HG02798 (cell line): Measurements from ENCODE around the gene UQCRFS1.
"Not testable (repeated sequence)": the region's sequence is repeated elsewhere in the genome, so short reads cannot be mapped to it uniquely, and the experiment has no call there.

Source experiments
- ATAC-seq: cut with Tn5 transposase; IDR thresholded peaks from one replicate; pipeline ENCODE4 v1.9.1; 2021; ENCODE audit warnings: mild to moderate bottlenecking; ENCODE audit not compliant: unreplicated experiment, poor library complexity

UQCRFS1 gene

DNA sequence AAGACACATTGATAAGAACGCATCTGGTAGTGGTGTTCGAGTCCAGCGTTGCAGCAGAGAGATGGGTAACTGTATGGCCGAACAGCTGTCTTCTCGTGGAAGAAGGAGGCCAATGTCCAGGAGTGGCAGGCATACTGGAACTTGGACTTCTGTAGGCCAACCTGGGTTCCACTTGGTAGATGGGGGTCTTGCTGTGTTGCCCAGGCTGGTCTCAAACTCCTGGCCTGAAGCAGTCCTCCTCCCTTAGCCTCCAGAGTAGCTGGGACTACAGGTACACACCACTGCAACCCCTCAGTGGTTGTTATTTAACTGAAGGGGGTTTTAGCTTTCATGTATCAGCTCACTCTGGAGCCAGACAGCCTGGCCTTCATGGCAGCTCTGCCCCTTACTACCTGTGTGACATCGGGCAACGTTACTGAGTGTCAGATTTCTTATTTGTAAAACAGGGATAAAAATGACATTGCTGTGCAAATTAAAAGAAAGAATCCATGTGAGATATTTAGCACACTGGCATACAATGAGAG lies 2.4 kb upstream of the UQCRFS1 start:
- no peak for ATAC-seq

DNA sequence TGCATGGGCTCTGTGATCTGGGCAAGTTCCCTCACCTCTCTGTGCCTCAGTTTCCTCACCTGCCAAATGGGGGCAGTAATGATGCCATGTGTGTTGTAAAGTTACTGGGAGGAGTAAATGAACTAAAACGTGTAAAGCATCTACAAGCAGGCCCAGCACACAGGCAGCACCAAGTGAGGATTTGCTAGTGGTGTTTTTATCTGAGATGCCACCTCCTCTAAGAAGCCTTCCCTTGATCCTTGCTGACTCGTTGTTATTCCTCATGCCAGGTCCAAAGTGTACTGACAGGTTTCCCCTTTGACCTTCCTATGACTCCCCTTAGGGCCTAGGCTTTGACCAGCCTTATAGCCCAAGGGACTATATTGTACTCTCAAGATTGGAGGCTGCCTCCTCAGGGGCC lies 1.5 kb upstream of the UQCRFS1 start:
- no peak for ATAC-seq

DNA sequence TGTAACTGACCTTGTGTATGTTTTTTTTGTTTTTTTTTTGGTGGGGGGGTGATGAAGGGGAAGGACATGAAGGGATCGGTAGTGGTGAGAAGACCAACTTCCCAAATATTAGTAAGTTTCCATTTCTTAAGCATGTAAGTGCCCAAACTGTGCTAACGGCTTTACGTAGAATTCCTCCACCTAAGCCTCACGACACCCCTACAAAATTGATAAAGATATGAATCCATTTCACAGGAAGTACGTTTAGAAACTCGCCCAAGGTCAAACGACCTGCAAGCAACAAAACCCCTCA lies 649 bp downstream of the UQCRFS1 start:
- no peak for ATAC-seq

DNA sequence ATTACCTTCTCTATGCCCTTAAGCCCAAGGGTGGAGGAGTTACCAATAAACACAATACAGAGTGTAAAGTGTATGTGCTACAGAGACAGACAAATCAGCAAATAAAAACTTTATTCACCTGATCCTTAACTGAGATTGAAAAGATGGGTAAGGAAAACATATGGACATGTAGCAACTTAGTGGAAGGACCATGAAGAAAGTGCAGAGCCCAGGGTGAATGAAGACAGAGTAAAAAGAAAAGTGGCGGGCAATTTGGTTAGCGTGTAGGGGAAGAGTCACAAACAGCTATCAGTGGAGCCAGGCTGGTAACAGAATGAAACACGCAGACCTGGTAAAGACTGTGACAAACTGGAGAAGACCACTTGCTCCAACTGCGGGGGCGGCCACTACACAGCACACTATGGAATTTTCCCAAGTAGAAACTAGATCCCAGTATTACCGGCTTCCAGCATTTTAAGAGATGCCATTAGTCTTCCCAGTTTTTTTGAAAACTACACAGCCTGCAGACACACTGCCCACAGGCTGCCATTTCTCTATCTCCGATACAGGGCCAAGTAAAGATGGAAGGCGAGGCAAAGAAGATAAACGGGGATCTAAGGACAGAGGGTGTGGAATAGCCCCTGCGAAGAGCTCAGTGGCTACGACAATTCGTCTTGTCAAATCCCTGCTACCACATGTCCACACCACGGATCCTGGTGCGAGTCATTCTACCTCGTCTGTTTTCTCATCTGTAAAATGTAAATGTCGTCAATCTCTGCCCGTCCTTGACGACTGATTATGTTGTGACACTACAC lies 1.2 kb downstream of the UQCRFS1 start:
- no peak for ATAC-seq

DNA sequence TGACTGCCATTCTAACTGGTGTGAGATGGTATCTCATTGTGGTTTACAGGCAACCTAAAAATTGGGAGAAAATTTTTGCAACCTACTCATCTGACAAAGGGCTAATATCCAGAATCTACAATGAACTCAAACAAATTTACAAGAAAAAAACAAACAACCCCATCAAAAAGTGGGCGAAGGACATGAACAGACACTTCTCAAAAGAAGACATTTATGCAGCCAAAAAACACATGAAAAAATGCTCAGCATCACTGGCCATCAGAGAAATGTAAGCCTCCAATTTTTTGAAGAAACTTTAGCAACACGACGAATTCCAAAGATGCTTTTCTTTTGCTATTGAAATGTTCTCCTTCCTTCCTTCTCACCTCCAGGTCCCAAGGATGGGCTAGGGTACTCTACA lies 1.9 kb downstream of the UQCRFS1 start:
- ATAC-seq = not testable (repeated sequence)

DNA sequence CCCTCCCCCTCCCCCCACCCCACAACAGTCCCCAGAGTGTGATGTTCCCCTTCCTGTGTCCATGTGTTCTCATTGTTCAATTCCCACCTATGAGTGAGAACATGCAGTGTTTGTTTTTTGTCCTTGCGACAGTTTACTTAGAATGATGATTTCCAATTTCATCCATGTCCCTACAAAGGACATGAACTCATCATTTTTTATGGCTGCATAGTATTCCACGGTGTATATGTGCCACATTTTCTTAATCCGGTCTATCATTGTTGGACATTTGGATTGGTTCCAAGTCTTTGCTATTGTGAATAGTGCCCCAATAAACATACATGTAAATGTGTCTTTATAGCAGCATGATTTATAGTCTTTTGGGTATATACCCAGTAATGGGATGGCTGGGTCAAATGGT lies 2.4 kb downstream of the UQCRFS1 start:
- ATAC-seq = not testable (repeated sequence)

DNA sequence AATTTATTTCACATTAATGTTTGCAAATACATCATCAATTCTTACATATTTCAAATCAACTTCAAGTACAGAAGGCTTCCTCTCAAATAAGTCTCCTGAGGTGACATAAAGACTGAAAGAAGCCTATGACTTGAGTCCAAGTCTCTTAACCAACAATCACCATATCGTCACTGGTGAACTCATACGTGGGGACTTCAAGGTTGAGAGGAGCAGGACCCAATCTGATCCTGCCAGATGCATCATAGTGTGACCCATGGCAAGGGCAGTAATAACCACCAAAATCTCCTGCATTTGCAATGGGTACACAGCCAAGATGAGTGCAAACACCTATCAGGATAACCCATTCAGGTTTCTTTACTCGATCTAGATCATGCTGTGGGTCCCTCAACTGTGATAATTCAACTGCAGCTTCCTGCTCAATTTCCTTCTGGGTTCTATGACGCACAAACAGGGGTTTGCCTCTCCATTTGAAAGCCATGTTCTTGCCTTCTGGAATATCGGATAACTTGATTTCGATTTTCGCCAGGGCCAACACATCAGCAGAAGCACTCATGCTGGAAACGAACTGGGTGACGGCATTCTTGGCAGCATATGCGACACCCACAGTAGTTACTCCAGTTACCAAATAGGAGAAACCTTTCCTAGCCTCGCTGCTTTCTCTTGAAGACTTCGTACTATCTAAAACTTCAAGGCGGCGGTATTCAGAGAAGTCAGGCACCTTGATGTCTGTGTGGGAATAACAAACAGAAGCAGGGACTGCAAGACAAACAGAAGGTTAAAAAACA lies 5.4 kb downstream of the UQCRFS1 start:
- not testable (repeated sequence) for ATAC-seq

DNA sequence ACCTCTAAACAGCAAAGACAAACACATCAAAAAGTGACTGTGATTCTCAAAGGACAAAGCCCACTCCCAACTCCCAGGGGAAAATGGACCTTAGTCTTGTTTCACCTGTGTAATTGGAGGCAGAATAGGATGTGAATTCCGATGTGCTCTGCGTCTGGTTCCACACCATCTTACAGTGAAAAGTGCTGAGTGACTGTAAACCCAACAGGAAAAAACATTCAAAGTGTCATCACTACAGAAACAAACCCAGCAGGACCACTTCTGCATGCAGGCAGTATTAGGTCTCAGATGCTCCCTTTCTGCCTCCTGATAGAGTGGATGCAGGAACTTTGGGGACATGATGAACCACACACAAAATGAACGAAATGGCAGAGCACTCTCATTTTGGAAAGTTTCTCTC lies 6.5 kb downstream of the UQCRFS1 start:
- no peak for ATAC-seq

DNA sequence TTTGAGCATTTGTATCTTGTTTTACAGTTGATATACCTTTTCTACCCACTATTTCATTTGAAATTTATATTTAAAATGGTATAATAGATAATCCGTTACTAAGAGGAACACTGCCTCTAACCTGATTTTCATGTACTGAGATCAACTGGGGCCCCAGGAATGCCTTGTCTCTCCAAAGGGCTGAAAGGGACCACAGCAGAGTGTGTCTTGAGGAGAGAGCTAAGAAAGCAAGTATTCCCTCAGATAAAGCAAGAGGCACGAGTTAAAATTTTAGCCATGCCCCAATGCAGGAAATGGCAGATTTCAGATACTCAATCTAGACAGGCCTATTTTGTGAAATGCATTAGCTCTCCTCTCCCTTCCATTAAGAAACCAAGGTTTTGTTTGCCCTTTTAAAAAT lies 10.7 kb downstream of the UQCRFS1 start:
- ATAC-seq = no peak

DNA sequence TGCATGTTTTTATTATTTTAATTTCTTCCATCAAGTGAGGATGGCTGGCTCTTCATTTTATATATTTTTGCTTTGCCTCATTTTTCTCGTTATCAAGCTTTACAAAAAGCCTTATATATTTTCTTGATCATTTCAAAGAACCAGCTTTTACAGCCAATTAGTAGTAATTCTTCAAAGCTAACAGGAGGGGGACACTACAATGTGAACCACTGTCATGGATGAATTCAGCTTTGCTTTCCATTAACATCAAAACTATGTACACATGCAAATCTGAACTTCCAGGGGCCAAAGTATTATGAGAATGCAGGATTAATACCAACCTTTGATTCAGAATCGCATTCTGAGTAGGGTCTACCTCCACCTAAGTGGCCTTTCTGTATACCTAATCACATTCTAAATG lies 11.1 kb downstream of the UQCRFS1 start:
- no peak for ATAC-seq

DNA sequence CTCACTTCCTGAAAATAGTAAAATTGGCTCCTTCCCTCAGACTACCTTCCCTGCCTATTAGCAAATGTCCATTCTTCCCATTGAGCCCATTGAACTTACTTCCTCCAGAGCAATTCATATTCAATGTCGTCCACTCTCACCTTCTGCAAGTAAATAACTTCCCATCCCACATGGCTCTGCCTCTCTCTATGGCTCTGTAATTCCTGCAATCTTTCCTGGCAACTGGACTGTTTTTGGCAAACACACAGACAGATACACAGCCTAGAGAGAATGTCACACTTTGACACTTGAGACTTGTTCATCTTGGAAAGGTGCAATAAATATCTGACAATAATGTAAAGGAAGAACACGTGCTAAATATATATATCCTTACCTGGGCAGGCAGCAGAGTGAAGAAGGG lies 18.3 kb downstream of the UQCRFS1 start:
- no peak for ATAC-seq

DNA sequence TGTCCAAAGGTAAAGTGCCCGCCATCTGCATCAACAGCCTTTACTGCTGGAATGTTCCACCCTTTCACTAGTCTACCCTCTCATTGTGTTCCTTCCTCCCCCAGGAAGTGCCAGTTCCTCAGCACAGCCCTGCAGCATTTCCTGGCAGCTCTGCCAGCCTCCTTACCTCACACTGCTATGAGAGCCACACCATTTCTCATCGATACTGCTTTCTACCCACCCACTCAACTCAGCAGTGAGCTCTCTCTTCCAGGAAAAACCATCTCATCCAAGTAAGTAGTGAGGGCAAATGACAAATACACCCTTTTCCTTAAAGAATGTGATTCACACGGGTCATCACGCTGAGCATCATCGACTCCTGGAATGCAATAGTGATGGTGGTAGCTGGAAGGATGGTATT lies 19.8 kb downstream of the UQCRFS1 start:
- no peak for ATAC-seq

DNA sequence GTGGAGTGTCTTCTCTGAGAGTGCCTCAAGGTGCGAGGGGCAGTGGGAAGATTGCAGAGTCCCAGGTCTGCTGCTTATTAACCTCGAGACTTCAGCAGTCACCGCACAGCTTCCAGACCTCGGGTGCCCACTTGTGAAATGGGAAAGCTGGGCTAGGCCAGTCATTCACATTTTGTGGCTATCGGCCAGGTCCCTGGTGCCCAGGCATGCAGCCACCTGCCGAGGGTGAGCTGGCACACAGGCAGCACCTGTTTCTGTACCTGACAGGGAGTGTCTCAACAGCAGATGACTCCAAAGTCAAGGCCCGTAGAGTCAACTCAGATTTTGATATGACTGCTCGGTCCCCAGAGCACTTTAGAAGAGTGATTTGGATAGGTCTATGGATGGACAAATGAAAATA lies 21.9 kb downstream of the UQCRFS1 start:
- no peak for ATAC-seq

DNA sequence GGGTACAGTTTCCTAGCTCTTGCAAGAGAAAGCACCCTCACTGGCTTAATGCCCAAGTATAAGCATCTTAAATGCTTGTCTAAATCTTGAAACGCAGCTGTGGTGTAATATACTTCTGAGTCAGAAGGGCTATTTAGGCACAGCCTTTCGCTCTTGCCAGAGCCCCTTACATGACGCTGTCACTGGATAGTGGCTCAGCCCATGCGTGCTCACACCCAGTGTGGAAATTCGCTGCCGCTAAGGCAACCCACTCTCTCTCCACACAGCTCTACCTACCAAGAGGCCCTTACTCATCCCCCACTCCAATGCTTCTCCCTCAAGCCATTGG lies 24.0 kb downstream of the UQCRFS1 start:
- no peak for ATAC-seq

DNA sequence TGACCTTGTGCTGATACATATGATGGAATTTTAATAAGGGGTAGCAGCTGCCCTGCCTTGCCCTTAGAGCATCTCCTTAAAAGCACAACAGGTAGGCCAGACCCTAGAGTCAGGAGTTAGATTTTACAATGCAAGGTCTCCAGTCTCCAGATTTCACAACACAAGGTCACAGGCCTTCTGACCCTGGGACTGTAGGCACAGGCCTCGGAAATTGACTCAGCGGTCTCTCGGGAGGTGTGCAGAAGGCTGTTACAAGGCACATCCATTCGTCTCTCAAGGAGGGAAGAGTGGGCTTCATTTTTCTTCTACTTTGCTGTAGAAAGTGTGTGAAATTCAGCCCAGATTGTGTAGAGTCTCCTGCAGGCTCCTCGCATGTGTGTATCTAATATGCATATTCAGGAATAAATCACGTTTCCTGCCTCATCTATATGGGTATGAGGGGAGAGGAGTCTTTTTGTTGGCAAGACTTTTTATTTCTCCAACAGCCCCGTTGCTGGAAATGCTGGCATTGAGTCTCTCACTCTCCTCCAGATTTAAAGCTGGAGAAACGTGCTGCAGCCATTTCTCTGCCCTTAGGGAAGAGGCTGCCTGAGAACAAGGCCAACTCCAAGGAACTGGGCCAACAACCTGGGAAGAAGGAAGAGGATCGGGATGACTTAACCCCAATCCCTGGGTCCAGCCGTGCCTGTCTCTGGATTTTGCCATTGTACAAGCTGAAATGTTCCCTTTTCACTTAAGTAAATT lies 24.5 kb downstream of the UQCRFS1 start:
- ATAC-seq = no peak

DNA sequence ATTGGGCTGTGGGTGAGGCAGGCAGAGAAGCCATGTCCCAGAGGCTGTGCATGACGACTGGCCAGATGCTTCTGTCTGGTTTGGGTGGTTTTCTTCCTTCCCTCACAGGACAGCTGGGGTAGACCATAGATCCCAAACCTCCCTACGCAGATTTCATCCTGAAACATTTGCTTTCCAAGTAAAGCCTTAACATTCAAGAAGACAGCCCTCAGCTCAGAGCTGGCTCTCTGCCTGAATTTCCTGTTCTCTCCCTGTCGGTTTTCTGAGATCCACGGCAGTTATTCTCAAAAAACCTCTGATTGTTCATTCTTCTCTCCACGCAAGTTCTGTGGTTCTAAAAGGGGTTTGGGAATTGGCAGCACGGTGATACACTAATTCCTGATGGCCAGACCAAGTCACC lies 25.3 kb downstream of the UQCRFS1 start:
- ATAC-seq = no peak

DNA sequence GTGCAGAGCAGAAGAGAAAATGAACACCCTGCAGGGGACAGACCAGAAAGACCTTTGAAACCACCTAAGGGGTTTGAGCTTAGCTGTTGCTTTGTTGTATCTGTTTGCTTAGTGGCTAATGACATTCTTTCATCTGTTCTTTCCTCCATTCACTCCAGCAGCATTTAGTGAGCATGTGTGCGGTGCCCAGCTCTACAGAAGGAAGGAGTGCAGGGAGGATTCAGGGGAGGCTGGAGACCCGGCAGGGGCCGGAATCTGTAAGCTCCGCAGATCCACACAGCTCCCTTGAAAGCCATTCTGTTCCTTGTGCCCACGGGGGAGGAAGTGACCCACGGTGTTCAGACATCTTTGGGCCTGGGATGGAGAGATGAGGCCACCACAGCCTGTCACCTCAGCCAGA lies 27.5 kb downstream of the UQCRFS1 start:
- no peak for ATAC-seq

DNA sequence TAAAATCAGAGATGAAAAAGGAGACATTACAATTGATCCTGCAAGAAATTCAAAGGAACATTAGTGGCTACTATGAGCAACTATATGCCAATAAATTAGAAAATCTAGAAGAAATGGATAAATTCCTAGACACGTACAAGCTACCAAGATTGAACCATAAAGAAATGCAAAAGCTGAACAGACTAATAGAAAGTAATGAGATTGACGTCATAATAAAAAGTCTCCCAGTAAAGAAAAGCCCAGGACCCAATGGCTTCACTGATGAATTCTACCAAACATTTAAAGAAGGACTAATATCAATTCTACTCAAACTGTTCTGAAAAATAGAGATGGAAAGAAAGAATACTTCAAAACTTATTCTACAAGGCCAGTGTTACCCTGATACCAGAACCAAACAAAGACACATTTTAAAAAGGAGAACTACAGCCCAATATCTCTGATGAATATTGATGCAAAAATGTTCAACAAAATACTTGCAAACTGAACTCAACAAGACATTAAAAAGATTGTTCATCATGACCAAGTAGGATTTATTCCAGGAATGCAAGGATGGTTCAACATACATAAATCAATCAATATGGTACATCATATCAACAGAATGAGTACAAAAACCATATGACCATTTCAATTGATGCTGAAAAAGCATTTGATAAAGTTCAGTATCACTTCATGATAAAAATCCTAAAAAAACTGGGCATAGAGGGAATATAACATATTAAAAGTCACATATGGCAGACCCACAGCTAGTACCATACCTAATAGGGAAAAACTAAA lies 35.8 kb downstream of the UQCRFS1 start:
- no peak for ATAC-seq

DNA sequence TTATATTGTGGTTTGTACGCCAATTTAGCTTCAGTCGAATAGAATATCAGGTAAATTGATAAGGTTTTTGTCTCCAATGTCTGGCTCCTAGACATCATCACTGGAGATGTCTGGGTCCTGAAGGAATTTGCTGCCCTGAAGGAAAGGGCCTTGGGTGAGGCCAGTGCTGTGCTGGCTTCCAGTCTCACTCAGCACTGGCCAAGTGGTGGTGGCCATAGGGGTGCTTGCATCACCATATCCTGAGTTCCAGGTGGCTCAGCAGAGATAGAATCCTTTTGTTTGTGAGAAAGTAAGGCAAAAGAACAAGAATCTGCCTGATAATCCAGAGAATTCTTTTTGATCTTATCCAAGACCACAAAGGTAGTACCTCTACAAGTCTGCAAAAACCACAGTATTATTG lies 39.1 kb downstream of the UQCRFS1 start:
- no peak for ATAC-seq

DNA sequence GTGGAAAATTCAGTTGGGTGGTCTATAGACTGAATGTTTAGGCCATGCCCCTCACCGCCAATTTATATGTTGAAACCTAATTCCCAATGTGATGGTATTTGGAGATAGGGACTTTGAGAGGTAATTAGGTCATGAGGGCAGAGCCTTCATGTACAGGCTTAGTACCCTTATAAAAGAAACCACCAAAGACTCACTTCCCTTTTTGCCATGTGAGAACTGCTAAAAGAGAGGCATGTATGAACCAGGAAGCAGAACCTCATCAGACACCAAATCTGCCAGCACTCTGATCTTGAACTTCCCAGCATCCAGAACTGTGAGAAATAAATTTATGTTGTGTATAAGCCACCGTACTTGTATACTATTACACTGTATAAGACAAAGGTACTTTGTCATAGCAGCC lies 40.6 kb downstream of the UQCRFS1 start:
- ATAC-seq = no peak

DNA sequence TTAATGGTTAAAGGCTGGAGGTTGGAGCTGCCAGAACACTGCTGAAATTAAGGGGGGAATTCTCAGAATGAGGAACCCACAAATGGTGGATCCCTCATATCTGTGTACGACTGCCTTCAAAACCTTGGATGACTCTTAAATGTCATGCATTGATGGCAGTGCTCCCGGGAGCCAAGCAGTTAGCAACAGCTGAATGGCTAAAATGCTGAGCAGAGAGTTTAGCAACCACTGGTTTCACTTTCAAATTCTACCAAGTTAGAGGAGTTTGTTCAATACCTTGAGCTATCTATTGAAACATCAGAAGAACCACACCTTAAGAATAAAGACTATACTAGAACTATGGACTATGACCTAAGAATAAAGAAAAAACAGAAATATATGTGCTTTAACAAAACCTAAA lies 41.4 kb downstream of the UQCRFS1 start:
- no peak for ATAC-seq
